Measurements from ENCODE around the gene PRSS8. TPM values are rescaled to one million over a fixed set of nuclear protein-coding genes. Genes with fewer than 3 reads are reported as not detected.

Gene PRSS8
- total and polyA plus RNA-seq, 2 donors (not counting 1 experiment from before 2014, with no cell fraction given) = not detected

DNA sequence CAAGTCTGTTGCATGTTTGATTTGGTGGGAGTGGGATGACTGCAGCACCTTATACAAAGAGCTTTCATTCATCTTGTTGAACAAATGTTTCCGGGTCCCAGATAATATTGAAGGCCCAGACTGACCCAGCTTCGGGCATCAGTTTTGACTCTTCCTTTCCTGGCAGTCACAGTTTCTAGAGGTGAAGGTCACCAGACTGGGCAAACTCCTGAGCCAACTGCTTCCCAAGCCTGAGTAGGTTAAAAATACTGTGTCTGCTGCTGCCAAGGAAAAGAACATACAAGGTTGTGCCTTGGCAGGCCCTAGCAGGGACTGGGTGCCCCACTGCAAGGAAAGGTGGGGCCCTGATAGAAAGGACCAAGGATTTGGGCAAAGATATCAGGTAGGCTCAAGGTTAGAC lies 22.8 kb downstream of the PRSS8 start:
- Histone ChIP-seq H3K9me3 (ENCODE audit: control insufficient read depth, insufficient read depth, low read depth, low read length) (no peaks in the 10 kb centered on the region), H3K36me3 (ENCODE audit: control insufficient read depth, insufficient read depth, low read length) (peaks cover 19% of the 10 kb centered on the region), H3K27ac (ENCODE audit: insufficient read depth, low read length) (no peak overlapping the region), H2AFZ (ENCODE audit: low read length) (no peak overlapping the region), H3K4me3 (replicated peaks in 1 of 4; ENCODE audit: control extremely low read depth in 1 of 4, insufficient read depth in 1 of 4, low read depth in 3 of 4, low read length in 4 of 4) (no peak overlapping the region), H3K4me1 (ENCODE audit: control insufficient read depth, extremely low read depth, insufficient read depth, low read length) (no peaks in the 10 kb centered on the region), H3K9ac (ENCODE audit: insufficient read depth, low read length) (no peak overlapping the region), H3K4me2 (ENCODE audit: extremely low read depth, insufficient read depth, low read length) (no peak overlapping the region), H4K20me1 (ENCODE audit: control insufficient read depth, extremely low read depth, insufficient read depth, low read length) (no peaks in the 10 kb centered on the region), H3K27me3 (ENCODE audit: control insufficient read depth, insufficient read depth, low read length) (no peaks in the 10 kb centered on the region), H3K79me2 (ENCODE audit: control insufficient read depth, insufficient read depth, low read length) (peaks cover 9% of the 10 kb centered on the region)
- DNase-seq (ENCODE audit: low read depth in 2 of 2) = no peak
- TF ChIP-seq CTCF (conservative IDR thresholded peaks at IDR 0.05 in 1 of 2, IDR thresholded peaks at IDR 0.05 in 1 of 2; ENCODE audit: low read depth in 1 of 2, low read length in 2 of 2) = no peak

- DNase-seq (ENCODE audit: low read depth in 2 of 2) = no peak
- Histone ChIP-seq H3K27ac (ENCODE audit: insufficient read depth, low read length) (no peak overlapping the region), H3K4me1 (ENCODE audit: control insufficient read depth, extremely low read depth, insufficient read depth, low read length) (no peaks in the 10 kb centered on the region), H3K36me3 (ENCODE audit: control insufficient read depth, insufficient read depth, low read length) (peaks cover 19% of the 10 kb centered on the region), H3K9me3 (ENCODE audit: control insufficient read depth, insufficient read depth, low read depth, low read length) (no peaks in the 10 kb centered on the region), H3K27me3 (ENCODE audit: control insufficient read depth, insufficient read depth, low read length) (no peaks in the 10 kb centered on the region), H2AFZ (ENCODE audit: low read length) (no peak overlapping the region), H3K4me2 (ENCODE audit: extremely low read depth, insufficient read depth, low read length) (no peak overlapping the region), H3K4me3 (replicated peaks in 1 of 4; ENCODE audit: control extremely low read depth in 1 of 4, insufficient read depth in 1 of 4, low read depth in 3 of 4, low read length in 4 of 4) (no peak overlapping the region), H3K9ac (ENCODE audit: insufficient read depth, low read length) (no peak overlapping the region), H4K20me1 (ENCODE audit: control insufficient read depth, extremely low read depth, insufficient read depth, low read length) (no peaks in the 10 kb centered on the region), H3K79me2 (ENCODE audit: control insufficient read depth, insufficient read depth, low read length) (peaks cover 9% of the 10 kb centered on the region)
- TF ChIP-seq EZH2 (IDR thresholded peaks at IDR 0.05; ENCODE audit: low read length, missing control alignments) = no peak
- no peak for TF ChIP-seq CTCF (conservative IDR thresholded peaks at IDR 0.05 in 1 of 2, IDR thresholded peaks at IDR 0.05 in 1 of 2; ENCODE audit: low read depth in 1 of 2, low read length in 2 of 2)
Observed at GRCh38 chr16:31111881-31112466, 23.6 kb downstream of the PRSS8 start.

- no peak for DNase-seq (ENCODE audit: low read depth in 2 of 2)
- TF ChIP-seq CTCF (conservative IDR thresholded peaks at IDR 0.05 in 1 of 2, IDR thresholded peaks at IDR 0.05 in 1 of 2; ENCODE audit: low read depth in 1 of 2, low read length in 2 of 2) = no peak
- no peak for TF ChIP-seq EZH2 (IDR thresholded peaks at IDR 0.05; ENCODE audit: low read length, missing control alignments)
- peaks cover 3% of the 10 kb centered on the region for H3K4me1 ChIP-seq (ENCODE audit: control insufficient read depth, extremely low read depth, insufficient read depth, low read length)
- peaks cover 9% of the 10 kb centered on the region for H3K79me2 ChIP-seq (ENCODE audit: control insufficient read depth, insufficient read depth, low read length)
- H3K27me3 ChIP-seq (ENCODE audit: control insufficient read depth, insufficient read depth, low read length) = no peaks in the 10 kb centered on the region
- no peak overlapping the region for H3K9ac ChIP-seq (ENCODE audit: insufficient read depth, low read length)
- H3K36me3 ChIP-seq (ENCODE audit: control insufficient read depth, insufficient read depth, low read length) = peaks cover 19% of the 10 kb centered on the region
- H4K20me1 ChIP-seq (ENCODE audit: control insufficient read depth, extremely low read depth, insufficient read depth, low read length) = no peaks in the 10 kb centered on the region
- no peak overlapping the region for H3K4me2 ChIP-seq (ENCODE audit: extremely low read depth, insufficient read depth, low read length)
- H2AFZ ChIP-seq (ENCODE audit: low read length) = no peak overlapping the region
- no peaks in the 10 kb centered on the region for H3K9me3 ChIP-seq (ENCODE audit: control insufficient read depth, insufficient read depth, low read depth, low read length)
- no peak overlapping the region for H3K27ac ChIP-seq (ENCODE audit: insufficient read depth, low read length)
- H3K4me3 ChIP-seq (replicated peaks in 1 of 4; ENCODE audit: control extremely low read depth in 1 of 4, insufficient read depth in 1 of 4, low read depth in 3 of 4, low read length in 4 of 4) = peak overlapping the region in 1 of 4 experiments; percentile 95
Observed at GRCh38 chr16:31110106-31111034, 25.2 kb downstream of the PRSS8 start.

Data from fibroblast of lung (primary cell).